ENCODE data around the gene TMEM123.

DNA sequence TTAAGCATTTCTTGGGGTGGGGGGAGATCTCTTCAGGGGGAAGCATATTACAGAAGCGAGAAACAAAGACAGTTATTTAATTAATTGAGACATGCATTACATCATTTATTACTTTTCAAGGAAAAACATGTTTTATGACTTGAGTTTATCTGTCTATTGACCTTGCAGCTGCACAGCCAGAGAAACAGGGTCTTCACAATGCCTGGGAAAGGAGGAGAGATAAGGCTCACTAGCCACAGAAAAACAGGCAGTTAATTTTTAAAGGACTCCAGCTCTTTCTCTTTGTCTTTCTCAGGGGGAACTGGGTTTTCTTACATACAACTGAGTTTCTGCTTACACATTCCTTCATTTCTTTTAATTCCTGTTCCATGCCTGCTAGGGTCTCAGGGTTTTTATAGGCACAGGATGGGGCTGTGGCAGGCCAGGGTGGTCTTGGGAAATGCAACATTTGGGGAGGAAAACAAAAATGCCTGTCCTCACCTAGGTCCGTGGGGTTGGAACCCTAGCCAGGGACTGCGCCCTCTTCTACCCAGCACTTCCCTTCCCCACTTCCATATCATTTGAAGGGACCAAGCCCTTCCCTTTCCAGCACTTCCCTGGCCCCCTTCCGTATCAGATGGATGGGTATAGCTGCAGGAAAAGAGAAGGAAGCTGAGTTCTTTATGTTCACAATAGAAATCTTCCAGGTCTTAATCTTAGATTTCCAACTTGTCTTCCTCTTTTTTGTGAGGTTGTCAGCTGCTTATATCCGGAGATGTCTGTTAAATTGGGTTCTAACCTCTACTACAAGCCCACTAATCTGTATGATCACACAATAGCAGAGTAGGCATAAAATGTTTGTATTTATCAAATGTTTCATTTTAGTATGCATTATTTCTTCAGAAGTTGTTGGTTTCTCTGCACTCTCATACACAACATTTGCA lies 67.2 kb downstream of the TMEM123 start:
- TF ChIP-seq CTCF (IDR thresholded peaks at IDR 0.05) (no peak), POLR2A (IDR thresholded peaks at IDR 0.05) (no peak)
